ENCODE results near the gene ANKFN1. TPM values are rescaled to one million over a fixed set of nuclear protein-coding genes. Genes with fewer than 3 reads are reported as not detected.

Gene ANKFN1, protein sequence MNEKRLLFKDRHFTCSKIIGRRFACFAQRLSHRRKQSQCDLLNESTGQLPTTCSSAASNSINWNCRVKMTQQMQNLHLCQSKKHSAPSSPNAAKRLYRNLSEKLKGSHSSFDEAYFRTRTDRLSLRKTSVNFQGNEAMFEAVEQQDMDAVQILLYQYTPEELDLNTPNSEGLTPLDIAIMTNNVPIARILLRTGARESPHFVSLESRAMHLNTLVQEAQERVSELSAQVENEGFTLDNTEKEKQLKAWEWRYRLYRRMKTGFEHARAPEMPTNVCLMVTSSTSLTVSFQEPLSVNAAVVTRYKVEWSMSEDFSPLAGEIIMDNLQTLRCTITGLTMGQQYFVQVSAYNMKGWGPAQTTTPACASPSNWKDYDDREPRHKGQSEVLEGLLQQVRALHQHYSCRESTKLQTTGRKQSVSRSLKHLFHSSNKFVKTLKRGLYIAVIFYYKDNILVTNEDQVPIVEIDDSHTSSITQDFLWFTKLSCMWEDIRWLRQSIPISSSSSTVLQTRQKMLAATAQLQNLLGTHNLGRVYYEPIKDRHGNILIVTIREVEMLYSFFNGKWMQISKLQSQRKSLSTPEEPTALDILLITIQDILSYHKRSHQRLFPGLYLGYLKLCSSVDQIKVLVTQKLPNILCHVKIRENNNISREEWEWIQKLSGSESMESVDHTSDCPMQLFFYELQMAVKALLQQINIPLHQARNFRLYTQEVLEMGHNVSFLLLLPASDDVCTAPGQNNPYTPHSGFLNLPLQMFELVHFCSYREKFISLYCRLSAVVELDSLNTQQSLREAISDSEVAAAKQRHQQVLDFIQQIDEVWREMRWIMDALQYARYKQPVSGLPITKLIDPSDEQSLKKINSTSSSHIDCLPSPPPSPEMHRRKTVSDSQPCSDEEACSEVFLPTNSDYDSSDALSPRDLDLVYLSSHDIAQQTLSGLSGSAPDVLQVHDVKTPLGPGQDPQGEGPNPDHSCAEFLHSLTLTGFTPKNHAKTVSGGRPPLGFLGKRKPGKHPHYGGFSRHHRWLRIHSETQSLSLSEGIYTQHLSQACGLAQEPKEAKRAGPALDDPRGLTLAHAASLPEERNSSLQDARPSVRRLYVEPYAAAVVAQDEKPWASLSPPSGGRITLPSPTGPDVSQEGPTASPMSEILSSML
- total RNA-seq (2022; extraction: Qiagen RNA extraction; ENCODE audit: low read depth), result not detected in 5 replicates

DNA sequence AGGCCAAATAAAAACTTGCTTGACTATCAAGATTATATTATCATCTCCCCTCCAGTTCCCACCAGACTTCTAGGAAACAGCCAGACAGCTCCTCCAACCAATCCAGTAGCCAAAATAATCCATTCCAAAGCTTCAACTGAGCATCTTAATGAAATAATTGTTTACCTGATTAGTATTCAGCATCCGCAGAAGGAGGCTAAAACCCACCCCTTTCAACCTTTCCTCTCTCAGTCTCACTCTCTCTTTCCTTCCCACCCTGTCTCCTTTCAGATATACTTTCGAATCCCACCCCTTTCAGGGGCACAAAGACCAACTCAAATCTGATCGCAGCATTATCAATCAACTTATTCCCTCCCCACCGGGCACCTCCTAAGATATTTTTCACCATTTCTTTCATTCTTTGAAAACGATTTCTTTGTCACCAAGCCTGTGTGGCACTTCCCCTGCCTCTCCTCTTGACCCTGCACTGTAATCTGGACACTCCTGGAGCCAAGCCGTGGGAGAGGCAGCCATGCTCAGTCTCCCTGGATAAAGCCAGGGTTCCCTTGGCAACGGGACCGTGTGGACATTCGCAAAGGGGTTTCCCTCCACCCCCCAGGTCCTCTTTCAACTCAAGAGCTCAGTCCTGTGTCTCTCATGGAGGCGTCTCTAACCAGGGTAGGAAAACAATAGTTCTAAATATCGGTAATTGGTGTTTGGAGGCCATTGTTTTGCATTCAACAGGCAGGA, at the start of gene ANKFN1:
ANKFN1 (plus strand) TSS at position 602 of the 729 bp plus-strand sequence. CDS start 59,193 bp downstream, outside the sequence.

Data from A549 treated with RU486 at 1 μM for 4 hours (cell line).